ENCODE measurements around the gene AJM1.
A peak's percentile ranks its signal among the peaks of the same experiment; 100 is the strongest.

Gene AJM1

DNA sequence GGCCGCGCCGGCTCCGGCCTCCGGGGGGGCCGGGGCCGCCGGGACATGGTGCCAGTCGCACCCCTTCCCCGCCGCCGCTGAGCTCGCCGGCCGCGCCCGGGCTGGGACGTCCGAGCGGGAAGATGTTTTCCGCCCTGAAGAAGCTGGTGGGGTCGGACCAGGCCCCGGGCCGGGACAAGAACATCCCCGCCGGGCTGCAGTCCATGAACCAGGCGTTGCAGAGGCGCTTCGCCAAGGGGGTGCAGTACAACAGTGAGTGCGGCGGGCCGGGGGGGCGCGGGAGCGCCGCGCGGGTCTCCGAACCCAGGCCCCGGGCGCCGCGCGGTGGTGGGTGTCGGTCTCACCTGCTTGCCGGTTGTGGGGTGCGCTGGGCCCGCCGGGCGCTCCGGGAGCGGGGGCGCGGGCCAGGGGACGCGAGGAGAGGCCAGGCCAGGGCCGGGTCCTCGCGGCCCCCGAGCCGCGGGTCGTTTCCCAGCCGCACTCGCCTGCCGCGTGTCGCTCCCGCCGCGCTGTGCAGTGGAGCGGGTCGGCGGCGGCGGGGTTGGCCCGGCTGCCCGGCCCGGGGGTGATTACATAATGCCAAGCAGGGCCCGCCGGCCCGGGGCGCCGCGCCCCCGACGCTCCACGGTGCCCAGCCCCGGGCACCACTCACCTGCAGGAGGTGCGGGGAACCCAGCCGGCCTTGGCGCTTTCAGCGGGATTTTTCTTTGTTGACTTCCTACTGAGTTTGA is 34.0 kb upstream of the AJM1 start:
- DNase-seq = peak; percentile 46 to 51

- DNase-seq = no peak
These were observed 33.5 kb upstream of the AJM1 start for GRCh38 chr9:136808806-136809158.

- DNase-seq = no peak
These were observed 27.4 kb upstream of the AJM1 start for GRCh38 chr9:136814725-136815421.

DNA sequence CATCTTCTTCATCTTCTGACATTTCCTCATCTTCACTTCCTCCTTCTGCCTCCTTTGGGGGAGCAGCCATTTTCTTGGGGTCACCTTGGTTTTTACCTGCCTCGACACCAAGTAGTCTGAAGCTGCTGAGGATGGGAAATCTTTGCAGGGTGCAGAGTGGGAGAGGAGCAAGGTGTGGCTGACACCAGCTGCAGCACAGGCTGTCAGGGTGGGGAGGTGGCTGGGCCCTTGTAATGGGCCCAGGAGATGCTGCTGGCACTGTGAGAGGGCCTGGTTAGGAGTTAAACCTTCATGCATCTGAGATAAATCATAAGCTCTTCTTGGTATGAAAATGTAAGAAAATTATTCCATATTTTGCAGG is 26.9 kb upstream of the AJM1 start:
- DNase-seq = no peak

DNA sequence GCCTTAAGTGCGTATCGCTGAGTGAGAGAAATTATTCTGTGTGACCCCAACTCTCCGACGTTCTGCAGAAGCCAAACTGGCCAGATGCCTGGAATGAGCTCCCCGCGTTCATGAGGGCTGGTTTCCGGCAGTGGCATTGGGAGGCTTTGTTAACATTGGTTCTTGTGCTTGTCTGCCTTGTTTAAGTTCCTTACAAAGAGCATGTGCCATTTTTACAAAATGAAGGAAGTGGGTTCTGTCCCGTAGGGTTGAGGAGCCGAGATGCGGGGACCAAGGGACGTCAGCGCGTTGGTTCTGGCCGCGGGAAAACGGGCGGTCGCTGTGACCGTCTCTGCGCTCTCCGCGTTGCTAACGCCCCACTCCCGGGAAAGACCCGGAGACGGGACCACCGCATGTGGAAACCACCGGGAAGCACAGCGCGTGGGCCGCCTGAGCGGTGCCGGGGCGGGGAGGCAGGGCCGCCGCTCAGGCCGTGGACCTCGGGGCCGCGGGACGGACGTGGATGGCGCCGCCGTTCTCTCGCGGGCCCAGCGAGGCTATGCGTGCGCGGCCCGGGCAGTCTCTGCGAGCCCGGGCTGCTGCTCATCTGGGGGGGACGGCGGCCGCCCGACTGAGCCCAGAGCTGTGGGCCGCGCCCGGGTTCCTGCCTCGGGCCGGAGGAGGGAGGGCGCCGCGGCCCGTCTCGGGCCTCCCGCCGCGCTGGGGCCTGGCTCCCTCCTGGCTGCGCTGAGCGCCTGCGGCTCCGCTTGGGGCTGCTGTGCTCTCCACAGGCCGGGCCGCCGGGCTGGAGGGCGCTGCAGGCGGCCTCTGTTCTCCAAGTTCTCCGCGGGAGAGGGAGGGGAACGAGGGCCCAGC is 21.1 kb upstream of the AJM1 start:
- no peak for DNase-seq

GRCh38 chr9:136821826-136822544 is 20.3 kb upstream of the AJM1 start:
- no peak for DNase-seq

GRCh38 chr9:136823136-136824046 is 18.9 kb upstream of the AJM1 start:
- no peak for DNase-seq

DNA sequence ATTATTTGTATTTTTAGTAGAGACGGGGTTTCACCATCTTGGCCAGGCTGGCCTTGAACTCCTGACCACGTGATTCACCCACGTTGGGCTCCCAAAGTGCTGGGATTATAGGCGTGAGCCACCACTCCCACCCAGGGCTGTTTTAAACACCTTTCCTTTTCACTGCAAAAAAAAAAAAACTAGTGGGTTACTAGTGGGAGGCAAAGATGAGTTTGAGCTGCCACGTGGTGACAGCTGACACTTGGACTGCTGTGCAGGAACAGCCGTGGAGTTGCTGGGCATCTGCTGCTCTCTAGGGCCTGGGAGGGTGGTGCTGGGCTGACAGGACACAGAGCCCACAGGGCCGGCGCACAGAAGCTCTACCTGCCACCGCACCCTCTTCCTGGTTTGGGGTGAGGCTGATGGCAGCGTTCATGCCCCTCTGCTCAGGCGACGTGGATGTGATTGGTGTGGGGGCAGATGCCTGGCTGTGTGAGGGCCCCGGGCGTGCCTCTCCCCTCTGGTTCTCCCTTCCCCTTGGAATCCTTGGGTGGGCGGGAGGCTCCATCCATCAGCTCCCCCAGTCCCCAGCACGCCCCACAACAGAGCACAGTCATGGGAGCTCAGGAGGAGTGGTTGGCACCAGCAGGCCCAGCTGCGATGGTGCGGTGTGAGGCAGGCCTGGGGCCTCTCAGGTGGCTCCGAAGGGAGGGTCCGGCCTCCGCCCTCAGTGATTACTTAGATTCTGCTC is 17.6 kb upstream of the AJM1 start:
- DNase-seq = no peak

GRCh38 chr9:136825295-136826187 is 16.7 kb upstream of the AJM1 start:
- DNase-seq = no peak

DNA sequence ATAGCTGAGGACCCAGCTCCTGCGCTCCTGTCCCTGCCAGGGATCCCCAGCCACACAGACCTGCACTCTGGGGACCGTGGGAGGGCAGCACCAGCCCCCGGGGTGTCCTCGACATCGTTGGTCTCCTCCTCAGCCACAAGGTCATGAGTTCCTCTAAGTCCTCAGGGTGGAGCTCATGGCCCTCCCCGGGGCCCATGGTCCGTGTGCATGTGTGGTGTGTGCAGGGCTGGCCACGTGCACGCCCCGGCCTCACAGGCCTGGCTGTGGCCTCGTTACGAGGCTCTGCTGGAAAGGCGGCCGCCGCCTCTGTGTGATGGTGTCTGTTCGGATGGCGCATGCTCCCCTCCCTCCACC is 16.1 kb upstream of the AJM1 start:
- DNase-seq = no peak

- no peak for DNase-seq
These were observed 15.3 kb upstream of the AJM1 start for GRCh38 chr9:136826703-136827582.

DNA sequence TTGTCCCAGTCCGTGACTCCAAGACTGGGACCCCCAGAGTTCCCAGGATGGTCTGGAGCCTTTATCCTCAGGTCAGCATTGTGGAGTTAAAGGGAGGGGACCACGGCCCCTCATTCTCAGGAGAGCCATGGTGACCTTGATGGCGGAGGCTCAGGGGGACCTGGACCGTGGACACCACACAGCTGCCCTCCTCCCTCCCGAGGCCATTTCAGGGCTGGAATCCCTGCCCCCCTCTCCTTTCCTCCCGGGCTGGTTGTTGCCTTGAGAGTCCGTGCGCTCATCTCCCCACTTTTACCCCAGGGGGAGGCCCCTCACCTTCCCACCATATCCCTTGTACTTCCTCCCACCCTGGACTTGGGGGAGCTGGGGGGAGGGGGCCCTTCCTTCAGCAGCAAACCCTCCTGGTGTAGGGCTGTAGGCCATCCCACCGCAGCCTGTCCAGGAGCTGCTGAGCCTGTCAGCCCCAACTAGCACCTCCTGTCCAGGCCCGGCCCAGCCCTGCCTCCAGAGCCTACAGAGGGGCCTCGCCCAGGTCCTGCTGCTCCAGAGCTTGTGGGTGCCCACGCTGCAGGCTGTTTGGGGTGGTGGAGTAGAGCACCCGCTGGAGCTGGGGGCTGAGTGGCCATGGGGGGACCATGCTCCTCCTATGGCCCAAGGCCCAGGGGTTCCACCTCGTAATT is 14.3 kb upstream of the AJM1 start:
- DNase-seq = no peak

- DNase-seq = no peak
These were observed 13.7 kb upstream of the AJM1 start for GRCh38 chr9:136828474-136829140.

- no peak for DNase-seq
These were observed 12.9 kb upstream of the AJM1 start for GRCh38 chr9:136829412-136829811.

GRCh38 chr9:136829981-136830885 is 12.0 kb upstream of the AJM1 start:
- no peak for DNase-seq

DNA sequence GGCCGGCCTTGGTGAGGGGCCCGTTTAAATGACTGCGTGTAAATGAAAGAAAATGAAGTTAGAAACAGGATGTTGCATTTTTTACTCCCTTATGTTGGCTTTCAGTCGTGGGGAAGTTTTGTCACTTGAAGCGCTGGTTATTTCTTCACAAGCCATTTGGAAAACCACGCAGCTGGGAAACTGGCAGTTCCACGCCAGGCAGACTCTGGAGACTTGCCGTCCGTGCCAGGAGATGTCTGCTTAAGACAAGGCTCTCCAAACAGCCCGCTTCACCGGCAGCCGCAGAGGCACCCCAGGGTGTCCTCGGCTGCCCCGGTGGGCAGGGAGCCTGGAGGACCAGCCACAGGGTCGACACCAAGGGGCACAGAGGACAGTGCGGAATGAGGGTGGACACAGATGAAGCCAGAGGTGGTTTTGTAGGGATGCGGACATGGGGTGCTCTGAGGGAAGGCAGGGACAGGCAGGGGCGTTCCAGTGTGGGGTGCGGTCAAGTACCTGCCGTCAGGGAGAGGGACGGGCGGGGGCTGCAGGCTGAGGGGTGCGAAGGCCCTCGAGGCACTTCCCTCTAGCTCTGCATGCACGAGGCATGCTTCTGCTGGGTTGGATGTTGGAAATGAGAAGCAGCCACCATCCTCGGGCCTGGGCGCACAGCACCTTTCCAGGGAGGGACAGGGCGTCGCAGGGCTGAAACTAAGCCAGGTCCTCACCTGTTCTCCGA is 11.1 kb upstream of the AJM1 start:
- no peak for DNase-seq

Data from CD4-positive, alpha-beta T cell treated with Interleukin-4 for 1 hour (primary cell).